HUDEP-2 (cell line): Measurements from ENCODE around the gene ABLIM1.

Source experiments
- DNase-seq, 76 experiments: peaks; one replicate each; lab custom pipeline; 2025; ENCODE audit not compliant: unreplicated experiment in 76 of 76; lab: John Stamatoyannopoulos, UW

ABLIM1 gene

GRCh38 chr10:114430688-114431413 lies 227.2 kb downstream of the ABLIM1 start:
- no peak for DNase-seq

GRCh38 chr10:114429581-114430335 lies 228.3 kb downstream of the ABLIM1 start:
- DNase-seq, result no peak

- no peak for DNase-seq
These were observed 230.8 kb downstream of the ABLIM1 start for GRCh38 chr10:114427124-114427852.

- DNase-seq, result no peak
These were observed 231.6 kb downstream of the ABLIM1 start for GRCh38 chr10:114426476-114426875.

- DNase-seq, result no peak
These were observed 237.1 kb downstream of the ABLIM1 start for GRCh38 chr10:114420811-114421485.

- DNase-seq, result no peak
These were observed 240.0 kb downstream of the ABLIM1 start for GRCh38 chr10:114418109-114418508.

GRCh38 chr10:114412907-114413797 lies 244.9 kb downstream of the ABLIM1 start:
- no peak for DNase-seq

GRCh38 chr10:114408968-114409444 lies 249.1 kb downstream of the ABLIM1 start:
- DNase-seq, result no peak

GRCh38 chr10:114408112-114408967 lies 249.7 kb downstream of the ABLIM1 start:
- DNase-seq, result no peak

GRCh38 chr10:114406455-114406854 lies 251.6 kb downstream of the ABLIM1 start:
- DNase-seq, result no peak

GRCh38 chr10:114405011-114405350 lies 253.1 kb downstream of the ABLIM1 start:
- DNase-seq, result no peak

GRCh38 chr10:114404171-114405010 lies 253.7 kb downstream of the ABLIM1 start, which contains the start of gene AFAP1L2:
Gene AFAP1L2 (minus strand): TSS chr10:114404502. CDS start chr10:114404455, 47 bp downstream.
- no peak for DNase-seq

GRCh38 chr10:114403541-114404161 lies 254.4 kb downstream of the ABLIM1 start:
- DNase-seq, result no peak

- no peak for DNase-seq
These were observed 255.1 kb downstream of the ABLIM1 start for GRCh38 chr10:114402871-114403540.

GRCh38 chr10:114402233-114402632 lies 255.8 kb downstream of the ABLIM1 start:
- DNase-seq, result no peak

GRCh38 chr10:114401195-114401791 lies 256.8 kb downstream of the ABLIM1 start:
- DNase-seq, result no peak

- no peak for DNase-seq
These were observed 258.0 kb downstream of the ABLIM1 start for GRCh38 chr10:114400091-114400490.
